ENCODE results near the gene EDN2.

The EDN2 gene

DNA sequence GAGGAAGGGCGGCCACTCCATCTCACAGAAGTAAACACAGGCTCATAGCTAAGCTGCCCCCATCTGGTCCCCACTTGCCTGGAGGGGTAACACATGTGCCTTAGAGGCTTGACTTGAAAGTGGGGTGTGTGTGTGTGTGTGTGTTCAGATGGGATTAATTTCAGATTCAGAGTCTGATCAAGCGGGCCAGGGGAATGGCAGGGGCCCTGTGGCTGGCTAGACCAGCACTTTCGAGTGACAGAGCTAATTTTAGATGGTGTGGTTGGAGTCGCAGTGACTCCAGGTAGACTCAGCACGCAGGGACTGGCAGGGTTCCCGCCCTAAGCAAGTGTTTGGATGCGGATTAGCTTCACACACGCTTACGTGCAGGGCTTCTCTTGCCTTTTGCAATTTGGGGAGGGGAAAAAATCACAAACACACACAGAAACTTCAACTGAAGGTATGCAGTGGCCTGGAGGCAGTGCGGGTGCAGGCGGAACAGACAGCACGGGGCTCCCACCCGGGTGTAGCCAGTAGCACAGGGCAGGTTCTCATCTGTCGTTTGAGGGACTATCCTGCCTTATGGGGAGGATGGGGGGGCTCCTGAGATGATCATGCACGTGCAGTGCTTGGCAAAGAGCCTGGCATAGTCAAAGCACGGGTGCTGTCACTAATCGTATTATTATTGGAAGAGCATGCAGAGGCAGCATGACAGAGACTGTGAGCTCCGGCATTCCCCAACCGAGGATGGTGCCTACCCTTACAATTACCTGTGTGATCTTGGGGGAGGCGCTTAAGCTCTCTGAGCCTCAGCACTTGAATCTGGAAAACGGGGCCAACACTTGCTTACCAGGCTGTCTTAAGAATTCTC lies 1.3 kb downstream of the EDN2 start:
- no peak for DNase-seq (ENCODE audit: low read depth)

DNA sequence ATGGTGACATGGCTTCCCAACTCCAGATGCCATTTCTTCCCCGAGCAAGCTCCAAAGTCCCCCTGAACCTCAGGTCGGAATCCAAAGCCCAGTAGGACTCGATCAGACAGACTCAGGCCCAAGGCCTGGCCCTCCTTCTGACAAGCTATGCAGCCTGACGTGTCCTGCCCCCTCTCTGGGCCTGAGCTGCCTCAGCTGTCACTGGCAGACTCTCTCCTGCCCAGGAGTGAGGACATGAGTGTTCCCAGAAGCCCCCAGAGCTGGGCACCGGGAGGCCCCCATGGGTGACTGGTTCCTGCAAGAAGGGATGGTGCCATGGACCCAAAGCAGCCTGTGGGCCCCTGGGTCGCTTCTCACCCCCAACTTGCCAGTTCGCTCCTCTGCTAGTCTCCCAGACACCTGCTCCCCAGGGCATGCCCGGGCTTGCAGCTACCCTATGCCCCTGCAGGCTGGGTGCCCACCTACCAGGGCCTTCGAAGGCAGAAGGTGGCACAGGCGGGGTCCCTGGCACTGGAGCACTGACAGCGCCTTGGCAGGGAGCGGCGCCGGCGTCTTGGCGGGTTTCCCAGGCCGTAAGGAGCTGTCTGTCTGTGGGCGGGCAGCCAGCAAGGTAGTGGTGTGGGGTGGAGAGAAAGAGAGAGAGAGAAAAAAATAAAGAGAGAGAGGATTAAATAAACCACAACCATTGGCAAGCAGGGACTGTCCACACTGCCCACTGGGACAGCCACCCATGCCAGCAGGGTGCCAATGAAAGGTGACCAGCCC lies 2.3 kb downstream of the EDN2 start:
- no peak for DNase-seq (ENCODE audit: low read depth)

DNA sequence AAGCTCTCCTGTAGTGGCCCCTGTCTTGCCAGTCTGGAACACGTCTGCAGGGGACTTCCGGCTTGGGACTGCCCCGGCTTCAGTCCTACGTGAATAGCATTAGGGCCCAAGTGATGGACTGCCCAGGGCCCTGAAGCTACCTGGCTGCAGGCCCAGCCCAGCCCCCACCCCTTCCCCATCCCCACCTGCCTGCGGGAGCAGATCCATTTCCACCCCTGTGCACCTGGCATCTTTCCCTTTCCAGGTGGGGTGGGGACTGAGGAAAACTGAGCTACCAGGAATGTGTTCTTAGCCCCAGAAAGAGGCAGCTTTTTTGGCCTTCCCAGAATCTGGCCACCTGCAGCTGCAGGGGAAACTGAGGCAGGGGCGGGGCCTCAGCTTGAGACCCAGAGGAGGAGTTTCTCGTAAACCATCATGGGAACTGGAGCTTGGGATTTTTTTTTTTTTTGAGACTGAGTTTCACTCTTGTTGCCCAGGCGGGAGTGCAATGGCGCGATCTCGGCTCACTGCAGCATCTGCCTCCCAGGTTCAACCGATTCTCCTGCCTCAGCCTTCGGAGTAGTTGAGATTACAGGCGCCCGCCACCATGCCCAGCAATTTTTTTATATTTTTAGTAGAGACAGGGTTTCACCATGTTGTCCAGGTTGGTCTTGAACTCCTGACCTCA lies 3.2 kb downstream of the EDN2 start:
- DNase-seq (ENCODE audit: low read depth) = no peak

DNA sequence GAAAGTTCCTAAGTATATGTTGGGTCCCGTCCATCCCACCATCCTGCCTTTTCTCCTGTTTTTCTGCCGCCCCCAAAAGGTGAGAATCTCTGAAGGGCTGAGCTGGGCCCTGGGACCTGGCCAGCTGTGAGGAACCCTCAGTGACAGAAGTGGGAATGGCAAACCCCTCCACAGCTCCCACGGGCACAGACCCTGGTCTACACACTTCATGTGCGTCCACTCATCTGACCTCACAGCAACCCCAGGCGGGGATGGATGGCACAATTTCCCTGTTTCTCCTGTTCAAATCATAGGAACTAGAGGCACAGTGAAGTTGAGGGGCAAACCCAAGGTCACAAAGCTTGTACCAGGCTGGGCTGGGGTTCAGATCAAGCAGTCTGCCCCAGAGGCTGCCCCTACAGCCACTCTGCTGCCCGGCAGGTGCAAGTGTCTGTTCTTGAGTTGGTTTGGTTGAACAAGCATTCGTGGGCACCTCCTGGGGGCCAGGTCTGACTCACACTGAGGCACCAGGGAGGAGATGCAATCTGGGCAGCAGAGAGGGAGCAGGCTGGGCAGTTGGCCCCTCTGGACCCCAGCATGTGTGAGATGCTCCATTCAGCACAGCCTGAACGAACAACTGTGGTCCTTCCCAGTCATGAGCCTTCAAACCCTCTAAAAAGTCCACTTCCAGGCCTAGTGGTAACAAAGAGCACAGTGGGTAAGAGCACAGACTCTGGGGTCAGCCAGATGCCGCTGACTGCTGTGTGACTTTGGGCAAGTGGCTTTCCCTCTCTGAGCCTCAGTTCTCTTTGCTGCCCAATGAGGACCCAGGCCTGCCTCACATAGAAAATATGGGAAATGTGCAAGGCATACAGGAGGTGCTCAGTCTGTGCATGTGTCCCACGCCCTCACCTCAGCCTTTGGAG lies 4.0 kb downstream of the EDN2 start:
- DNase-seq (ENCODE audit: low read depth) = no peak

DNA sequence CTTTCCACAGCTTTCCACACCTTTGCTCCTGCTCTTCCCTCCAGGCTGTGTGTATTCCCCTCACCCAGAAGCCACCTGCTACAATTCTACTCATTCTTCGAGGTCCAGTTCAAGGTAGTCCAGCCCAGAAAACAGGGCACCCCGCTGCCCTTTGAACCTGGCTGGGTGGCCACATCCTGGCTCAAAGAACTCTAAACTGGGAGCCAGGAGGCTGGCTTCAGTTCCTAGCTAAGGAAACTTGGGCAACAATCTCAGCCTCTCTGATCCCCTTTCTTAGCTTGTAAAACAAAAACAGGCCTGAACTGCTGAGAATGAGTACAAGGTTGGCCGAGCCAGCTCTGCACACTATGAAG lies 4.7 kb downstream of the EDN2 start:
- DNase-seq (ENCODE audit: low read depth) = no peak

DNA sequence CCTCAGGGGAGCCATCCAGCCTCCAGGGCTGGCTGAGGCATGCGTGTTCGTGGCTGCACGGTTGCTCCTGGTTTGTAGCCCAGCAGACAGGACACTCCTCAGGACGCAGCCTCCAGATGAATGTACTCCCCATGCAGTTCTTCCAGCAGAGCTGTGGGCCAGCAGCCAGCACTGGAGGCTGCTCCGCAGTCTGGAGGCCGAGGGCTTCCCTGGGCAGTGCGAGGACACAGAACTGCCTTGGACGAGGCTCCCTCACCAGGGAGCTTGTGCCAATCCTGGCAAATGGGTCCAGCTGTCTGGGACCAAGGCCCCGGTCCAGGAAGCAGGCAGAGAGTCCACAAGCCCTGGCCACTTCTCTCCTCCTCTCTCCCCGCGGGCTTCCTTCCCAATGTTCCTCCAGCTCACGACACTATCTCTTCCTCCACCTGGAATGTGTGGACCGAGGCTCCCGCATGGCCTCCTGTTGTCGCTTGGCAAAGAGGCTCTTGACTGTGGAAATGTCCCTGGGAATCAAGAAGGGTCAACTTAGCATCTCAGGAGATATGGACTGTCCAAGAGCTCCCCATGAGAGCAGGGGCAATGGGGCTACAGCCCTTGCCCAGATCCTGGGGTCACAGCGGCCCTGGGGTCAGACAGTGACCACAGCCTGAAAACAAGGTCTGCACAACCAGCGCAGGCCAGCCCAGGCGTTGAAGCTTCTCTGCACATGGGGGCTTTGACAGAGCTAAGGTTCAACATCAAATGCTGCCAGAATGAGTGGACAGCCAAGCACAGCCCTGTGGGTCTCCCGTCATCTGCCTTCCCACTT lies 5.3 kb downstream of the EDN2 start:
- no peak for DNase-seq (ENCODE audit: low read depth)

DNA sequence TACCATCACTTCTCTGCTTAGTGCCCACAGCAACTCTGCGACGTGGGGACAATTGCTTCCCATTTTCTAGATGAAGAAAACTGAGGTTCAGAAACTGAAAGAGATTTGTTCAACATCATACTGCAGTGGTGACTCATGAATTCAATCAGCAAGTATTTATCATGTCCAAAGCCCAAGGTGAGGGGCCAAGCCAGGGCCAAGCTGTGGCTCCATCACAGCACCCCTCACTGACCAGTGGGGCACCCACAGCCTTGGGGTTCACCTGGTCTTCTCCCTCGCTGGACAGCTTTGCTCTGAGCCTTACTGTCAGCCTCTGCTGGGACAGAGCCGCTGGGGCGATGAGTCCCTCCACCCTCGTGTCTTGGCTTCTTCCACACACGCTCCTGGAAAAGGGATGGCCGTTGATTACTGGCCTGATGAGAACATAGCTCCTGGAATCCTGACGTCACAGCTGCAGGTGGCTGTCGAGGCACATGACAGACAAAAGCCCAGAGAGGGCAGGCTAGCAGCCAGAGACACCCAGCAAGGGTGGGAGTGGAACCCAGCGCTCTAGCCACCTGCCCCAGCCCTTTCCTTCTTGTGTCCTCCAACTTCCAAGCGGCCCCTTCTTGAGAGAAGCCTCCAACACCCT lies 6.2 kb downstream of the EDN2 start:
- no peak for DNase-seq (ENCODE audit: low read depth)

DNA sequence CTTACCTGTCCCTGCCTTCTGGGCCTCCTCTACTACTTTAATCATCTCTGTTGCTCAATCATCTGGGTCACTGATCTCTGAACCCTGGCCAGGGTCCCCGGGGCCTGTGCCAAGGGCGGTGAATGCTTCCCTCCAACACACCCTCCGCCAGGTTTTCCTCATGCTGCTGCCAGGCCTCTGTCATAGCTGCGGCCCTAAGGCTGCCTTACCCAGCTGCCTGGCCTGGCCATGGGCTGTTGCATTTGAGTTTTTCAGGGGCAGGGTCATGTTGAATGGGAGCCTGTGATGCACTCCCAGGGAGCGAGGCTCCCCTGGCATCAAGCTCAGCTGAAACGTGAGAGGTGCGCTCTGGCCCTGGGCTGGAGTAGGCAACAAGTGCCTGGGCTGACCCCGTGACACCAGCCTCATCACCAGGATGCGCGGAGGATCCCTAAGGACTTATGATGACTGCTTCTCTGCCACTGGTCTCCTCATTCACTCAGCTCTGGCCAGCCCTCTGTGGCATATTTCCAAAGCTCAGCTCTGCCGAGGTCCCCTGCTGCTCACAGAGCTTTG lies 7.6 kb downstream of the EDN2 start:
- DNase-seq (ENCODE audit: low read depth) = no peak

DNA sequence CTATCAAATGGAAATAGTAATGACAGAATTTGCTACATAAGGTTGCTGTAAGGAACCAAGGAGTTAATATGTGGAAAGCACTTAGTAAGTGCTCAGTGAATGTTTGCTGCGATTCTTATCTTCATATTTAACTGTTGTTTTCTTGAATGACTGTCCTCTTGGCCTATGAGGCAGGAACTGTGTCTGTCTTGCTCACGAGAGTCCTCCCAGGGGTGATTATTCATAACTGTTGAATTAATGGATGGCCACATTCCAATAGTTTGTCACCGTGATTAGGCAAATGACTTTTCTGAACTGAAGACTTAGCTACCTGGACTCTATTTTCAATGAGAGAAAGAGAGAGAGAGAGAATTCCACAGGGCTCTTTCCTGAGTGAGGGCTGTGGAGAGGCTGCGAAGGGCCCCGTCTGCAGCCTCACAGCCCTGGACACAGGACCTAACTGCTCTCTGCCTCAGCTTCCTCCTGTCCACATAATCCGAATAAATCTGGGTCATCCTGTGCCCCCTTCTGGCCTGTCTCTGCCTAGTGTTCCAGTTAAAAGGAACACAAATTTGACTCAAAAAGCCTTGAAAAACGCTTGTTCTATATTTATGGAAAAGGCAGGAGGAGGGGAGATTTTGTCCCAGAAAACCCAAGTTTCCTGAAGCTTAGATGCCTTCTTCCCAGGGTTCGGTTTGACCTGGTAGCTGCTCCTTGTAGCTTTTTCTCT lies 8.5 kb downstream of the EDN2 start:
- no peak for DNase-seq (ENCODE audit: low read depth)

DNA sequence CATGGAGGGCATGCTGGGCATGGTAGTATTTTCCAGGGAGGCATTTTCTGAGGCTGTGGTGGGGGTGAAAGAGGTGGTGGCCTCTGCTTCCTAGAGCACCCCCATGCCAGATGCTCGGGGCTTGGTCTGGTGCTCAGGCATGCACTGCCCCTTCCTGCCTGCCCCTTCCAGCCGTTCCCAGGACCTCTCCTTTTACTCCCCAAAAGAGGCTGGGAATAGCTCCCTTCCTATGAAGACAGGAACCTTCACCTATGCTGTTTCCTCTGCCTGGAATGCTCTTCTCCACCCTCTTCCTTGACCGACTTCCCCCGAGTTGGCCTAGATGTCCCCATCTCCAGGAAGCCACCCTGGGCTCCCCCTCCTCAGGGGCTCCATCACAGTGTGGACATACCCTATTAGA lies 9.1 kb downstream of the EDN2 start:
- DNase-seq (ENCODE audit: low read depth) = no peak

DNA sequence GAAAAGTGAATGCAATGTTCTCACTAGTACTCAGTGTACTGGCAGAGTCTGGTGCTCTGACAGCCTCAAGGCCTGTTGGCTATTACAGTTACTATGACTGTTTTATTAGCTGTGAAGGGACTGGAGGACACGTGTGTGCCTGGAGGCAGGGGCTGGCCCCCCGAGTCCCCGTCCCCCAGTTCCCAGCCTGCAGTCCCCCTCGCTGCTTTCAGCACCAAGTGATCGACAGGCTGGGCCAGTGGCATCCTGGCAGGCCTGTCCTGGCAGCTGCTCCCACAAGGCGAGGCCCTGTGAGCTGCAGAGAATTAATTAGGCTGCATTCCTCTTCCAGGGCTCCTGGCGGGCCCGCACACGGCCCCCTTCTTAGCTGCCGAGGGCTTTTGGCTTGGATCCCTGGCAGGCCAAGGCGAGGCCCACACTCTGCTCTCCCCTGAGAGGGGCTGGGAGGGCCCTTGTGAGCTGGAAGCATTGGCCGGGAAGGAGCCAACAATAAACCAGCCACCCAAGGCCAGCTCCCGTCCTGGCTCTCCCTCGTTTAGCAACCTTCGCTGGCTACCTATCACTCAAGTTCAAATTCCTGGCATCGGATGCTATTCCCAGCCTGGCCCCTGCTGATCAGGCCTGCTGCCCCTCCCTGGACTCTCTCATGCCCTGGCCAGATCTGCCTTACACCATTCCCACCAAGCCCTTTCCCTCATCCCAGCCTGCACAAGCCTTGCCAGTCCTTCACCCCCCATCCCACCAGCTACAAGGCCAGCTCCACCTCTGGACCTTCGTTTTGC lies 9.8 kb downstream of the EDN2 start:
- DNase-seq (ENCODE audit: low read depth) = no peak

DNA sequence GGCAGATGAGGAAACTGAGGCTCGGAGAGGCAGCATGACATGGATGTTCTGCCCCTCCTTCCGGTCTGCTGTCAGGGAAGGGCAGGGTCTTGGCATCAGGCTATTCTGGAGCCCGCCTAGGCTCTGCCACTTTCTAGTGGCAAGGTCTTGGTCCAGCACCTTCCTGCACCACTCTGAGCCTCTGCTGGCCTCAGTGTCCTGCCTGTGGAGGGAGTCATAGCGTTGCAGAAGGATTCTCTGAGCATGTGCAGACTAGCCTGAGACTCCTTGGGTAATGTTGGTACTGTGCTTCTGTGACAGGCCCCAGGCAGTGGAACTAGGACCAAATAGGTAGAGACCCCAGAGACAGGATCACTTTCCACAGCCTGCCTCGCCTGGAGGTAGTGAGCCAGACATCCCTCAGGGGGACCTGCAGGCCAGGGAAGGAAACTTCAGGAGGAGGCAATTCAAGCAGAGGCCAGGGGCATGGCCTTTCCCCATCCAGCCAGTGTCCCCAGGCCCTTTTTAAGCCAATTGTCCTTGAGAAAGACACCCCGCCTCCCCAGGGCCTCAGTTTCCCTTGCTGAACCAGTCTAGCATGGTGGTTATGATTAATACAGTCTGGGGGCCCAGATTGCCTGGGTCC lies 10.6 kb downstream of the EDN2 start:
- DNase-seq (ENCODE audit: low read depth) = no peak

DNA sequence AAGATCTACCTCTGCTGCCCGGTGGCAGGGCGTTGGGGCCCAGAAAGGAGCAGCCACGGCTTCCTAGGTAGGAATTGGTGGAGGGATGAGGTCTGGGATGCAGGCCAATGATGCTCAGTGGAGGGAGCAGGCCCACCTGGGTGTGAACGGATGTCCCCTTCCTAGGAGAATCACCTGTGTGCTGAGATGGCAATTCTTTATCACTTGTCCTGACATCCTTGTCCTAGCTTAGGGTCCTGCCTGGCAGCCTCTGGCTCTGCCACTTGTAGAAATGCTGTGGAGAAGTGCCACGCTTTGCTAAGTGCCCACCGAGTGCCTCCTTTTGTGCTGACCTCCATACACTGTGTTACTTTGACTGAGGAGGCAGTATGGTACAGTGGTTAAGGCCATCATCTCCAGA lies 12.8 kb downstream of the EDN2 start:
- no peak for DNase-seq (ENCODE audit: low read depth)

DNA sequence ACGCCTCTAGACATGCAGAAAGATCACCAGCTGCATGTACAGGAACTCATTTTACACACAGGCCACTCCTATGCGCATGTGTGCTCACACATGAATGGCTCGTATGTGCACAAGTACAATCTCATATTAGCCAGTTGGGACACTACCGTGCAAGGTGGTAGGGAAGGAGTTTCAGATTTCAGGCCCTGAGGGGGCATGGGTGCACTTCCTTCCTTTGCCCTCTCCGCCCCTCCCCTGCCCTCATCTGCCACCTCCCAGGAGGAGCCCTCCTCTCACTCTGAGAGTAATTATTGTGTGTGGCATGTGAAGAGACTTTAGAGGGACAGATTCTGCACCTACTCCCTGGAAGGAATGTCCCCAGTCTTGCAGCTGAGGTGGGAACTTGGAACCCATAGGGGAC lies 14.8 kb downstream of the EDN2 start:
- DNase-seq (ENCODE audit: low read depth) = no peak

DNA sequence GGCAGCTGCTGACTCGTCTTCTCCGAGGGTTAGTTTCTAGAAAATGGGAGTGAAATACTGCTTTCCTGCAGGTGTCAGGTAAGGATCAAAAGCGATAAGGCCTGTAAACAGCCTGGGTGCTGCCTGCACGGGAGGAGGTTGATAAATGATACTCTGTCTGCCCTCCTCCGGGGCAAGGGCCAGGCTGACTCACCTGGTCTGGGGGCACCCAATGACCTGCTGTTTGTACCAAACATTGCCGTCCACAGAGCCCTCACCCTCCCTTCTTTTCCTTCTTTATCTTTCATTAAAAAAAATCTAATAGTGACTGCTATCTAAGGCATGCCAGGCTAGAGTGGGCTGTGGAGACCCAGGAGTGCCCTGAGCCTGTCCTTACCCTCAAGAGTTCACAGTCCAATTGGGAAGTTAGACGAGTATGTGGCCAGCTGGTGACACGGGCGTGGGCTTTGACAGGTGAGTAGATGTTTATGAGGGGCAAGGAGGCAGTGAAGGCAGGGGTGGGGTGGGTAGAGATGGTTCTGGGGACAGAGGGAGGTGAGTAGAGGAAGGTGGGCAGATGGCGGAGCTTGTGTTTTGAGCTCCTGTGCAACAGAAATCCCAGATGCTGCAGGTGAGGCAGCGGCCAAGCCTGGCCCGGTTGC lies 16.2 kb downstream of the EDN2 start:
- DNase-seq (ENCODE audit: low read depth) = no peak

DNA sequence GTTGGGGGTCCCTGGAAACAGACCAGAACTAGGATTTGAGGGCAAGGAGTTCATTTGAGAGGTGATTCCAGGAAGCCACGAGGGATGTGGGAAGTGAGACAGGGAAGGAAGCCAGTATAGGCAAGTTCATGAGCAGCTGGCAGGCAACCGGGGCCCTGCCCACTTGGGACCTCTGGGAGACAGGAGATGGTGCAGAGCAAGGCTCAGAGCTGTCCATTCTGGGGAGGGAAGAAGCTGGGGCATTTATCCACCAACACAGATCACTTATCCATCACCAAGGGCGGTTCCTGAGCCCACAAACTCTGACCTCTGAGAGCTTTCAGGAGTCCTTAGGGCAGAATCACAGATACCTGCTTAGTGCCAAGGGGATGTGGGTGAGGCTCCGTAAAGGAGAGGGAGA lies 16.8 kb downstream of the EDN2 start:
- DNase-seq (ENCODE audit: low read depth) = no peak

DNA sequence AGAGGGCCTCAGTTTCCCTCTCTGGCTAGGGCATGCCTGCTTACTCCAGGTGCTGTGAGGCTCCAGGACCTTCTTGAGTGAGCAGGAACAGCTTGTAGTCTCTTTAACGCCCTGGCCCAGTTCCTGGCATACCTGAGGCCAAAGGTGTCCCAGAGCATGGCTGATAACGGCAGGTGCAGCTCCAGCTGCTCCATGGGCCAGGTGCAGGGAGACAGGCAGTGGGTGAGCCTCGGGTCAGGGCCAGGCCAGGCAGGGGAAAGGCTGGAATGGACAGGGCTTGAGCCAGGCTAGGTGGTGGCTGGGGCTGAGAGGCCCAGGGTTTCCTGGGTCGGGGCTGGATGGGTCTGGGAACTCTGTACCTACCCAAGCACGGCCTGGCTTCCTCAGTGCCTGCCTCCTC lies 18.3 kb downstream of the EDN2 start:
- DNase-seq (ENCODE audit: low read depth) = no peak

DNA sequence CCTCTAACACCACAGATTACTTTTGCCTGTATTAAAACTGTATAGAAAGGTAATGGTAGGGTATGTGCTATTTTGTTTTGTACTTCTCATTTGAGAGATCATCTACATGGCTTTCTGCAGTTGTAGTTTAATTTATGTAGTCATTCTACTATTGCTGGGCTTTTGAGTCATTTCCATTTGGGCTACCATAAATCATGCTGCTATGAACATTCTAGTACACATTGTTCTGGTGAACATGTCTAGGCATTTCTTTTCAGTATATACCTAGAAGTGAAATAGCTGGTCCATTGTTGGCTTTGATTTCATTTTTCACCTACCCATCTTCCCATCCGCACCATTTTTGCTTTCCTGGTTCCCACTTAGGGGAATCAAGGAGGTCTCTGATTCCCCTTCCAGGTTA lies 18.7 kb downstream of the EDN2 start:
- DNase-seq (ENCODE audit: low read depth) = no peak

Data from activated T-cell treated with anti-CD3 and anti-CD28 coated beads for 48 hours (primary cell).